Measurements from ENCODE around the gene TRIM10.
"Not testable (repeated sequence)": the region's sequence is repeated elsewhere in the genome, so short reads cannot be mapped to it uniquely, and the experiment has no call there.

The TRIM10 gene

GRCh38 chr6:30127238-30128093, 33.5 kb downstream of the TRIM10 start:
- DNase-seq (ENCODE audit: low read depth in 2 of 2): no peak

- DNase-seq (ENCODE audit: low read depth in 2 of 2): no peak
Observed at GRCh38 chr6:30122515-30122914, 38.5 kb downstream of the TRIM10 start.

GRCh38 chr6:30121446-30122366, 39.3 kb downstream of the TRIM10 start:
- no peak for DNase-seq (ENCODE audit: low read depth in 2 of 2)

GRCh38 chr6:30118691-30119090, 42.3 kb downstream of the TRIM10 start:
- DNase-seq (ENCODE audit: low read depth in 2 of 2): not testable (repeated sequence)

- DNase-seq (ENCODE audit: low read depth in 2 of 2): no peak
Observed at GRCh38 chr6:30116724-30117123, 44.3 kb downstream of the TRIM10 start.

GRCh38 chr6:30113841-30114240, 47.2 kb downstream of the TRIM10 start:
- DNase-seq (ENCODE audit: low read depth in 2 of 2): no peak

GRCh38 chr6:30113003-30113759, 47.8 kb downstream of the TRIM10 start, which contains the start of gene TRIM31:
TRIM31 (minus strand) TSS chr6:30113090; CDS start chr6:30112805, 285 bp downstream.
- no peak for DNase-seq (ENCODE audit: low read depth in 2 of 2)

GRCh38 chr6:30112402-30112994, 48.5 kb downstream of the TRIM10 start:
- DNase-seq (ENCODE audit: low read depth in 2 of 2): no peak

GRCh38 chr6:30111266-30111856, 49.6 kb downstream of the TRIM10 start:
- DNase-seq (ENCODE audit: low read depth in 2 of 2): no peak

GRCh38 chr6:30104661-30105060, 56.4 kb downstream of the TRIM10 start:
- no peak for DNase-seq (ENCODE audit: low read depth in 2 of 2)

- DNase-seq (ENCODE audit: low read depth in 2 of 2): no peak
Observed at GRCh38 chr6:30103872-30104179, 57.2 kb downstream of the TRIM10 start.

- DNase-seq (ENCODE audit: low read depth in 2 of 2): peak; percentile 65 to 77
Observed at GRCh38 chr6:30102970-30103871, 57.8 kb downstream of the TRIM10 start.

- DNase-seq (ENCODE audit: low read depth in 2 of 2): no peak
Observed at GRCh38 chr6:30102414-30102969, 58.5 kb downstream of the TRIM10 start.

All from stimulated activated CD4-positive, alpha-beta T cell treated with anti-CD3 and anti-CD28 coated beads, Interleukin-15, amount 100 ng/mL, for 48 hours (primary cell).